Measurements from ENCODE around the gene SYT7.

GRCh38 chr11:61473370-61474012 is 107.4 kb downstream of the SYT7 start:
- TF ChIP-seq EZH2 (IDR thresholded peaks at IDR 0.05; ENCODE audit: insufficient read depth, poor library complexity, severe bottlenecking) (no peak), EZH2phosphoT487 (IDR thresholded peaks at IDR 0.05; ENCODE audit: insufficient read depth, low read depth) (no peak)
